Stimulated activated CD8-positive, alpha-beta memory T cell treated with anti-CD3 and anti-CD28 coated beads, Interleukin-12 subunit alpha, Interleukin-12 subunit beta, amount 100 ng/mL, for 4 hours (primary cell): Measurements from ENCODE around the gene NRG3.

Experiments used
- DNase-seq: peaks from one replicate; pipeline ENCODE4 v3.0.0-alpha.2; 2020; ENCODE audit warnings: low read depth

NRG3 gene

DNA sequence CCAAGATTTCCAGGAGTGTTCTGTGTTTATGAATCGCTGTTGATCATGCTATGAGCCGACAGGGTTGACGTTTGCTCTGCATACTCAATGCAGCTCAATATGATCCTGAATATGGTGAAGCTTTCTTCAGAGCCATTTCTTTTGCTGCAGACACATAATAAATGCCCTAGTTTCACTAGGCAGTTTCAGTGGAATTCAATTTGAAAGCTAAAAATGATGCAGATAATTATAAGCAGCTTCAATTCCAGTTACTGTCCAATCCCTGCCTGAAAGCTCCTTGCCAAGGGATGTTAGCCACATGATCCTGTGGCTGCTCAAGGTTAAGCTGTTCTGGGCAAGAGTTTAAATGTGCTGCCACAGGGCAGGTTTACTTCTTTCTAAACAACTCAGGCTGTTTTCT lies 805.6 kb downstream of the NRG3 start:
- no peak for DNase-seq

DNA sequence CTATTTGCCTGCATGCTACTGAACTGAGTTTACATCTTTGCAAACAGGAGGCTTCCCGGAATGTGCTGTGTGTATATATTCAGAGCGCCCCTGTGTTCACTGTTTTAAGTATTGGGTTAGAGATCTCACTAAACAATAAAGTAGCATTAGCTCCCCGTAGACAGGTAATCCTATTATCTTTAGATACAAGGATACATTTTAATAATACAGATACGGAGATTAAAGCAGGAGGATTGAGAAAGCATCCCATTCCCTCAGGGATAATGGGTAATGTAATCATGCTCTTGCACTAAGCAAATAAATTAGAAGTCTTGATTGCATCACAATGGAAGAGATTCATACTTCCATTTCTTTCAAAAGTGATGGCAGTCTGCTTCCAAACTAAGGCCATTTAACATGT lies 809.0 kb downstream of the NRG3 start:
- DNase-seq: no peak

DNA sequence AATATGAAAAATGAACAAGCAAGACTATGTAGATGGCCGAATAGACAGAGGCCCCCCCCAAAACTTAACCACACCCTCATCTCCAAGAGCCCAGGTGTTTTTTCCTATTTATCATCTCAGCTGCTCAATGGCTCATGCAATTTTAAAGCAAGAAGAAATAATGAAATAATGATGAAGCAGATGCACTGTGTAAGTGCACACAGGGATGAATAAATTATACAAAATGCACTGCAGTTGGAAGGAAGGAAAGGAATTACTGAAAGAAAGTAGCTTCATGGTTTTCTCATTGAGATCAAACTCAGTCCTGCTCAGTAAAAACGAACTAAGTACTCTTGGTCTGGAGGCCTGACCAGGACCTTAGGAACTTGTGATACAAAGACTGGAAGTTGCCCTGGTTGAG lies 810.1 kb downstream of the NRG3 start:
- no peak for DNase-seq

DNA sequence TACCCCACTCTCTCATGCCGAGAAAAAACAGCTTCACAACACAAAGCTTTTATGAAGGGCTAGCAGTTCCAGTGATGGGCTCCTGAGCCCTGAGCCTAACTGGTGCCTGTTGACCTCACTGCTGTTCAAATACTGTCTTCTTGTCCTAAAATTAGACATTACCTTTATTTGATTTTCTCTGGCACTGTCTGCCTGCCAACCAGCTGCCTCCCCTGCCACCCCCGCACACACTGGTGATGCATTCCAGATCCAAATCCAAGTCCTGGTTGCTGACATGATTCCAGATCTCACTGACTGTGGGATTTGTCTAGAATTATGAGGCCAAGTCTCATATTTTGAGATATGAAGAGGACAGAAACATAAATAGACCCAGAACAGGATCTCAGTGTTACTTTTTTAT lies 816.2 kb downstream of the NRG3 start:
- no peak for DNase-seq

DNA sequence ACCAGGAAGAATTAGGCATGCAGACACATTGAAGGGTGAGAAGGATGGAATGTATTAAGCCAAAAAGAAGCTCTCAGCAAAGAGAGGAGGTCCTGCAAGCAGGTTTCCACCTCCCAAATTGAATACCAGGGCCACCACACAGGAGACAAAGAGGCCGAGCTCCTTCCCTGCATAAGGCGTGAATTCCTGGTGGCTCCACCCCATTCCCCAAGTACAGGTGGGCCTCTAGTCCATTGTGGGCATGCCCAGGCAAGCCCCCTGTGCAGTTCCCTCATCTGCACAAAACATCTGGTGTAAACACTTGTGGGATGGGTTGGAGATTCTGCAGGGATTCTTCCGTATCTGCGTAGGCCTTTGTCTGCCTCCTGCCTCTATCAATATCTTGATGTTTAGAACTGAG lies 817.5 kb downstream of the NRG3 start:
- DNase-seq: no peak

DNA sequence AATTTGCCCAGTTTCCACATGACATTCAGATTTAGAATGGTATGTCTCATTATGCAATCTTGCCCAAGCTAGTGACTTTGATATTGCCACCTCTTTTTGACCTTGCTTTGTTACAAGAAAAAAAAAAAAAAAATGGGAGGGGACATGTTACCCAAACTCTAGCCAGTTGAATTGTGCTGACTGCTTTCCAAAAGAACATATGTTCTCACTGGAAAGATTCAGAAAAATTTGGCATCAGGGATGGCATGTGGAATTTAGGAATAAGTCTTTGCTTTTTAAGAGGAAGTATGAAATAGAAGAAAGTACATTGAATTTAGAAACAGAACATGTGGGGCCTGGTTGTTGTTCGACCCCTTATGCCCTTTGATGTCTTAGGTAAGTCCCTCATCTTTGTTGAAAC lies 846.8 kb downstream of the NRG3 start:
- no peak for DNase-seq

DNA sequence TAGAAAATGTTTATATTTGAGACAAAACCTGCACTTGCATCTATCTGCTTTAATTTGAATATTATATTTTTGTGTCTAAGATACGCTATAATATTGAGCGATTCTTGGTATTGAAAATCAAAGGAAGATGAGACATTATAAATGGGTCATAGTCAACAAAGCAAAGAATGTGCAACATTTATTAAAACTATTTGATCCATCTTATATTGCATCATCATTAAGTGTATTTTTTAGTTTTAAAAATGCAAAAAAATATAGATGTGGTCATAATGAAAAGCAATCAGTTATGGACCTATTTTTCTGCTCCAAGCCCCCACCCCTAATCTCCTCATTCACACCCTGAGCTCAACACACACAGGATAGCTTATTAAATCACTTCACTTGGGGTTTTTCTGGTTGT lies 847.3 kb downstream of the NRG3 start:
- DNase-seq: no peak

DNA sequence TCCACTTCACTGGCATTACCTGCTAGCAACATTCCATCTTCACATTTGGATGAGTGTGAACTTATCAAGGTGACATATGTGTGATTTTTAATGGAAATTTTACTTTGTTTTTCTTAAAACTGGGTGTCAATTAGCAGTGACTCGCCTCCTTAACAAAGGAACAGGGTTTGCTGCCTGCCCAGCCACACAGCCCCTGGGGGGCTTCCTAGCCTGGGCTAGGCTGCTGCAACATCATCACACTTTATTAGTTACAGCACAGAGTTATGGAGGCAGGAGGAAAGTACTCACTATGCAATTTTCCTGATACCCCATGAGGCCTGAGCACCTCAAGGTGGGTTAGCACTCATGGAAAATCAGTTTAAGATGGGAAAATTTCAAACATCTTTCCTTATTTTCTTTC lies 861.3 kb downstream of the NRG3 start:
- DNase-seq: no peak

DNA sequence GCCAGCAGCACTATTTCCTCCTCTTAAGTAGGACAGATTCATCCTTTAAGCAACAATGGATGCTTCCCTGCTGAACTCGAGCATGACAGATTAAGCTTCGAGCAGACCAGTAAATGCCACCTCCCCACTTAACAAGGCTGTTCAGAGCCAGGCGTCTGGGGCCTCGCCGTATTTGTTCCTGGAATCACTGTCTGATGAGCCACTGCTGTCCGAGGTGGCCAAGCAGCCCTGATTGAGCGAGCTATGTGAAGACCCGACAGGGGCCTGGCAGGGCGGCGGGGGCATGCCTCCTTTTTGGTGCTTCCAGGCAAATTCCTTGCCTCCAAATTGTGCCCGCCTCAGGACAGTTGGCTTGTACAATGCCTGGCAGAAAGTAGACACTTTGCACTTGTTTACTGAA lies 862.6 kb downstream of the NRG3 start:
- no peak for DNase-seq

DNA sequence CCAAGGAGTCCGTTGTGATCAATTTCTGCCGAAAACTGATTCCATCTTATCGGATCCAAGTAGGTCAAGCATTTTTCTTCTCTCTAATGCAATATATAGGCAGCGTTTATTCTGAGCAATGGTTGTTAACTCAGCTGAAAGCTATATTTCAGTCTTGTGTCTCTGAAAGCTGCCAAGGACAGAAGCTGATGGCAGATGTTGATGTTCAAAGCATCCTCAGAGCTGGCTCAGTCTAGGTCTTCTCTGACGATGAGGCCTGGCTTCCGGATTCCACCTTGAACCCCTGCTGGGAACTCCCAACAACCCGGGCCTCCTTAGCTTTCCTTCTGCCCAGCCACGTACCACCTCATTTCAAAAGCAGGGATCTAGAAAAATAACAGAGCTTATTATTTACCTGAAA lies 863.6 kb downstream of the NRG3 start:
- DNase-seq: no peak

DNA sequence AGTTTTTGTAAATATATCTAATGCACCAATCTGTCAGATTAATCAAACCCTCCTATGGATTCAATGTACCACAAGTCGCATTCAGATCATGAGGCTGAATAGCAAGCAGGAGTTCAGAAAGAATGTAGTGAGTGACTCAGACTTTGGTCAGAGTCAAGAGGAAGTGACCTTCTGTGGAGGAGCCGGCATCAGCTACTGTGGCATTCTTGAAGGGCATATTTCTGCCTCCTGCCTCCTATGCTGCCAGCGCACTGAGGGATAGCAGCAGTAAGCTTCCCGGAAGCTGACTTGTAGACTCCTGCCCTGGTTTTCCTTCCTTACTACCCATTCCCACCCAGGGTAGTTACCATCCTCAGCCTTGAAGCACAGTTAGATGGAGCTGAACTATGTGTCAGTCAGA lies 867.5 kb downstream of the NRG3 start:
- DNase-seq: no peak

DNA sequence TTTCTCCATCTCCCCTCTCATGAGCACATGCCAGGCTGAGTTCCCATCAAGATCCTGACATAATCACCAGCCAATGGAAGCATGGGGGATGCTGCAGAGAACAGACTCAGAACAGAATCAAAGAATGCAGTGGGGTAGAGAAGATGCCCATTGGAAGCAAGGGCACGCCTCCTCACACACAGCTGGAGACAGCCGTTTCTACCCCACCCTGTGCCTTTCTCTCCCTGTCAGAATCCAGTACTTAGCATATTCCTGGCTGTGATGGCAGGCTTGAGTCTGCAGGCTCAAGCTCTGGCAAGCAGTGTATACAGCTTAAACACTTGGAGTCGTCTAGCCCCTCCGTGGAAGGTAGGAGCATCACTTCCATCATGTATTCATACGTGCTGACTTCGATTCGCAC lies 867.9 kb downstream of the NRG3 start:
- DNase-seq: no peak

DNA sequence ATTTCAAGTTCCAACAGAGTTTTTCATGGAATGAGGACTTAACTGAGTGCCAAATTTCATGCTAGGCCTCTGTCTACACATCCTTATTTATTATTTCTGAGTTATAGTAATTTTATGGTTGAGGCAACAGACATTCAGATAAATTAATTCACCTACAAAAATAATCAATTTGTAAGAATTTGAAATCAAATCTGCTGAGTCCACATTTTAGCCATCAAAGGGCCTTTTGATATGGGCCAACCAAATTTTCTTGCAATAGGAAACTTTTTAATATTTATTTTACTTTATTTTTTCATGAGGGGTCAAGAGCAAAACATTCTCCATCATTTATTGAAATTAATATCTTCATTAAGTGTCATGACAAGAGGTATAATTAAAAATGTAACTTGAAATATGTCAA lies 875.5 kb downstream of the NRG3 start:
- no peak for DNase-seq

DNA sequence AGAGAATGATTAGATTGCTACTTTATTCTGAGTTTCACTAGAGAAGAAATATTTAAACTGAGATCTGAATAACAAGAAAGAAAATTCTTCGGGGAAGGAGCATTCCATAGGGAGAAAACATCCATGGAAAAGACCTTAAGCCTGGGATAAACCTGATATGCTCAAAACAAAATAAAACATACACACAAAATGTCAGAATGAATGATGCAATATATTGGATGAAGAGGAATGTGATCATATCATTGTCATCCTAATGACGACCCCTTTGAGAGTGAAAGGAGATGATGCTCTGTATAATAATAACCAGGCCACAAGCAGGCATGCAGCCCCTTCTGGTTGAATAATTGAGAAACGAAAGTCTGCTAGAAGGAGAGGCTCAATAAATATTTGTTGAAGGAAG lies 882.4 kb downstream of the NRG3 start:
- no peak for DNase-seq

DNA sequence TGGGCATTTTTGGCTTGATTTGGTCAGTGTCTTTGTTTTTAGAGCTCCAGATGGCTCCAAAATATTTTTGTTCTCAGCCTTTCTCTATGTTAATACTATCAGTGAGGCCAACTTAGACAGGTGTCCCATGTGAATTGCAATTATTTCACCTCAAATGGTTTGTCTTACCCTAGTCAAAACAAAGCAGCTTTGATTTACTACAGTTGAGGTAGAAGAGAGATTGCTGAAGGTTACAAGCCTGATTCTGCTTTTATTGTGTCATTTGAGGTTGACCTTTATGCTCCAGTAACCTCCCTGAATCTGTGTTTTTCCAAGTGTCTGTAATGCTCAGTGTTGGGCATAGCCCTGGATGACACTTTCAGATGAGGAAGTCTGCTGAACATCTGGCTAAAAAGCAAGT lies 882.9 kb downstream of the NRG3 start:
- DNase-seq: no peak

DNA sequence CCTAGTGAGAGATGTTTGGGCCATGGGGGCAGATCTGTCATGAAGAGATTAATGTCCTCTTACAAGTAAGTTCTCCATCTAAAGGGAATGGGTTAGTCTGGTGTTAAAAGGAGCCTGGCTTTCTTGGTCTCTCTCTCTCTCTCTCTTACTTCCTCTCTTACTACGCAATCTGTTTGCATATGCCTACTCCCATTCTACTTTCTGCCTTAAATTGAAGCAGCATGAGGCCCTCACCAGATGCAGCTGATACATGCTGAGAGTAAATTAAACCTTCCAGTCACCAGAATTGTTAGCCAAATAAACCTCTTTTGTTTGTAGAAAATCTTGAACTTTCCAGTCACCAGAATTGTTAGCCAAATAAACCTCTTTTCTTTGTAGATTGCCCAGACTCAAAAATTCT lies 884.1 kb downstream of the NRG3 start:
- no peak for DNase-seq

DNA sequence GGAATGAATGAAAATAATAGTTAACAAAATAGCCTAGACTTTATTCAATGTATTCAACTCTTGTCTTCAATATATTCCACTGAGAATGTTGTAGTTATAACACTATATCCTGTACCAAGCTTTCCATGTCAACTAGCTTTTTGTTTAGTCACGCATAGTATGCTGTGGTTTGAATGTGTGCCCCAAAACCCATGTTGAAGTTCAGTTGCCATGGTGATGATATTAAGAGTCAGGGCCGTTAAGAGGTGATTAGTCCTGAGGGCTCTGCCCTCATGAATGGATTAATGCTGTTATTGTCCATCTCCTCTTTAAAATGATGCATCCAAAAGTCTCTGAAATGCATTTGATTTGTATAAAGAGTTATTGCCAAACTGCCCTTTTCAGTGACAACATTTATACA lies 887.6 kb downstream of the NRG3 start:
- DNase-seq: no peak

DNA sequence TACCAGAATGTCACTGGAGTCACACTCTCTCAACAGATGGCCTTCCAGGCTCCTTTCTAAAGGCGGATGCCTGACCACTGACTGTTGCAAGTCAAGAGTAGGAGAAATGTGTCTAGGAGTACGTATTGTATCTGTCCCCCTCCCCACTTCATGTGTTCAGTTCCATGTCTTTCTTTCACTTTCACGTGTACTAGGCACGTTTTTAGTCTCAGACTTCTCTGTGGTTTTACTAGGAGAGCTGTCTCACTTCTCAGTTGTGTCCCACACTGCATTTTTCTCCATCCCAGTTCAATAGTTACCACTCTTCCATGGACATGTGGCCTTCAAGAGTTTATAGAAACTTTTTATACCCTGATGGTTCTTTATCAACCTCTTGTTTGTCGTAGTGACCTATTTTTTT lies 893.0 kb downstream of the NRG3 start:
- no peak for DNase-seq

DNA sequence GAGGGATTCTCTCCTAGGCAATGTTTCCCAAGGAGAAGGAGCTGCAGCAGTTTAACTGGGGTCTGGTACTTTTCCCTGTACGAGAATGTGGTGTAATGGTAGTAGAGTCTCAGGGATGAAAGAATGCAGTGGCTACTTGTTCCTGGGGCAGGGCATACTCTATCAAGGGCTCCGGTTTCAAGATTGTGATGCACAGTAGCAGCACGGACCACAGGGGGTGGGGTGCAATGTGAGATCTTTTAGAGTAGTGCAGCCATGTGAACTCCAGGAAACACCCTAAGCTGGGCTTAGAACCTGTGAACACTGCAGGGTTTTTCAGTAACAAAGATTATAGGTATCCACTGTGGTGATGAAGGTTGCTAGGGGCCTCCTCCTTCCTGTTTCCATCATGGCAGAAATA lies 903.9 kb downstream of the NRG3 start:
- DNase-seq: no peak

DNA sequence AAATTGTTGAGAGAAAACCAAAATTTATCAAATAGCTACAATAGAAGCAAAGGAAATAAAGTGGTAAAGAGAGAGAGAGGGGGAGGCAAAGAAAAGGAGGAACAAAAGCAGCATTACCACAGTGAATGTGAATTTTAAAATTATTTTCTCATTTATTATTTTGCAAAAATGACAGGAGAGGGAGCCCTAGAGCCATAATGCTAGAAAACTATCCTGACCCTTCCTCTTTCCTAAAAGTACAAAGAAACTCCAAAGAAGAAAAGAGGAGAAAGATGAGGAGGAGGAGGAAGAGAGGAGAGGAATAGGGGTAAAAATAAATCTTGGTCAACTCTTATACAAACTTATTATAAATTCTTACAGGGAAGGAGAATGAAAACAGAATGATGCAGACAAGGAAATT lies 921.5 kb downstream of the NRG3 start:
- no peak for DNase-seq

DNA sequence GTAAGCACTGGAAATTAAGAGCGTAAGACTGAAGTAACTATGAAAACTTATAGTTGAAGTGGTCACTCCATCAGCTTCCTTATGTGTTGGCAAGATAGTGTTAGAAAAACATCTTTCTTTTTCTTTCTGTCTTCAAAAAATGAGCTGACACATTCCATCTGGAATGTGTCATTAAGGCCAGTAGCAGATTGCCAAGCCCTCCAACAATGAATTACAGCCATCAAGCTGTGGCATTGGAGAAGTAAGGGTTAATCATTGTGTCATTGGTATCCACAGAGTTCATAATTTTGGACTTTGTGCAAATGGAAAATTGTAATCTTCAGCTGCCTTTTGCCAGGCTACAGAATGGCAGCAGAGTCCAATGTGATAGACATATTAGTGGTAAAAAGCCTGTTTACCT lies 926.3 kb downstream of the NRG3 start:
- no peak for DNase-seq

DNA sequence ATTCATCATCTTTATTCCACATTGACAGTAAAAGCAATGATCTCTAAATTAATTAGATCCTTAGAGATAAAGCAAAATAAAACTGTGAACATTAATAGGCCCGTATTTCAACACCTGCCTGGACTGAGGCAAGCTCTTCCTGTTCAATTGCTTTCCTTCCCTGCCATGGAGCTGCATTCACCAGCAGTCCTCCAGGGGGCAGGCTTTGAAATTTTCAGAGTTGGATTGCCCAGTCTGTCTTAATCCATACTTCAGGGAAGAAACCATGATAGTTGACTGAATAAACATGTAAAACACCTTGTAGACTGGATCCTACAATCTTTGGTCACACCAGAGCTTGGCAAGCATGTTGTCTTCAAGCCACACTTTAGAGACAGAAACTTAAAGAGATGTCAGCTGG lies 936.6 kb downstream of the NRG3 start:
- DNase-seq: no peak

DNA sequence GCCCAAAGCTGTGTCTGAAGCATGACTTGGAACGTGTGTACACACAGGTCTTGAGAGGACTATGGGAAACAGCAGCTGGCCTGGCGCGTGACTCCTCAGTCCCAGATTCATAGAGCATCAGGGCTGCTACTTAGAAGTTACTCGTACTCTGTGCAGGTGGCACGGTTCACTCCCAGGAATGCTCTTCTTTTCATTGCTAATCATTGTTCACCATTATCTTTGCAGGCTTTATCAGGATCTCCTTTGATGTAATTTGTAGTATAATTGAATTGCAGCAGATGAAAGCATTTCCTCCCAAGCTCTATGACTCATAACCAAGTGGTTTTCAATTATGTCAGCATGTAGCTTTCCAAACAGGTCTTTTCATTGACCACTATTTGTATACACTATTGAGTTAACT lies 938.9 kb downstream of the NRG3 start:
- no peak for DNase-seq

DNA sequence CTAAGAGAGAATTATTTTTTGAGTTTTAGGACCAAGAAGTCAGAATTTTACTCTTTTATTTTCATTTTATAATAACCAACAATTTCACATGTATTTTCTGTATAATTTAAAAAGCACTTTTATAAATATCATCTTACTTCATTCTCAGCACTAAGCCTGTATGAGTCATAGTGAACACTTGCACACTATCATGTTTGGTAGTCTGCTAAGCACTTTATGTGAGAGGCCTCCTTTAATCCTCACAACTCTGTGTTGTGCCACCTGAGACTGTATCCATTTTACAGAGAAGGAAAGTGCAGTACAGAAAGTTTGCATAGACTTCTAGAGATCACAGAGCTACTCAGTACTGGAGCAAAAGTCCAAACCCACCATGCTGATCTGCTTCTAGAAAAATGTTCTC lies 939.6 kb downstream of the NRG3 start:
- no peak for DNase-seq

DNA sequence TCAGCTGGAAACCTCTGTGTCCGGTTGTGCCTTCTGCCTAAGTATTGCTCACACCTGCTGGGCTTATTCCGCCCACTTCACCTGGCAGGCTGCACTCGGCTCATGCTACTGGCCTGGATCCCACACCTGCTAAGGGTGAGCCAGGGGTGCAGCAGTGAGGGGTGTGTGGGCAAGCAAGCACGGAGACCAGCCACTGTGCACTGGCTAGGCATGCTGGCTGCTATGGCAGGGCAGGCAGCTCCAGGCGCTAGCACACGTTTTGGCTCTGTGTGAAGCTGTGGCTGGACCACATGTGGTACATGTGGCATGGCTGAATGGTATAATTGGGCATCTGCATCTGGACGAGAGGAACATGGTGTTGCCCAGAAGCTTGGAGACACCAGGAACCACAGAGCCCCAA lies 940.7 kb downstream of the NRG3 start:
- no peak for DNase-seq
